Measurements from ENCODE around the gene OR1L8.
"Not testable (repeated sequence)": the region's sequence is repeated elsewhere in the genome, so short reads cannot be mapped to it uniquely, and the experiment has no call there.

The OR1L8 gene, protein sequence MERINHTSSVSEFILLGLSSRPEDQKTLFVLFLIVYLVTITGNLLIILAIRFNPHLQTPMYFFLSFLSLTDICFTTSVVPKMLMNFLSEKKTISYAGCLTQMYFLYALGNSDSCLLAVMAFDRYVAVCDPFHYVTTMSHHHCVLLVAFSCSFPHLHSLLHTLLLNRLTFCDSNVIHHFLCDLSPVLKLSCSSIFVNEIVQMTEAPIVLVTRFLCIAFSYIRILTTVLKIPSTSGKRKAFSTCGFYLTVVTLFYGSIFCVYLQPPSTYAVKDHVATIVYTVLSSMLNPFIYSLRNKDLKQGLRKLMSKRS

GRCh38 chr9:122583284-122583683 is at the start of gene OR1L8:
TSS of gene OR1L8 (minus strand) at chr9:122583384. CDS start at chr9:122568477, 14,907 bp downstream.
- not testable (repeated sequence) for DNase-seq (ENCODE audit: low read depth)

DNA sequence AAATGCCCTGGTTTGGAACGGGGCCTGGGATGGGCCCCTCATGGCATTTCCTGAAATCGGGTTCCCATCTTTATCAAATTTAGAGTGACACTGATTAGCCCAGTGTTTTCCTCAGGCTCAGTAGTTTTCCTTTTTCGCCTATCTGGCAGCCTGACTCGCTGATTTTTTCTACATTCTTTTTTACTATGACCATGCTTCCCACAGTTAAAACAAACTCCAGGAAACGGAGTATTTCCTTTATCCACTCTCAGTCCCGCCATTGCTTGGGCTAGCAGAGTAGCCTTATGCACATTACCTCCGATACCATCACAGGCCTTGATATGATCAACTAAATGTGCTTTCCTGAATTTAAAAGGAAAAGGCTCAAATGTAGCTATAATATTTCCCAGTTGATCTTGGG is 36.8 kb upstream of the OR1L8 start:
- no peak for DNase-seq (ENCODE audit: low read depth)

GRCh38 chr9:122614362-122614761 is 31.2 kb upstream of the OR1L8 start, which contains the start of gene OR1Q1:
TSS of gene OR1Q1 (plus strand) at chr9:122614738. CDS start at chr9:122614738, 0 bp downstream.
- no peak for DNase-seq (ENCODE audit: low read depth)

GRCh38 chr9:122609804-122610203 is 26.6 kb upstream of the OR1L8 start:
- no peak for DNase-seq (ENCODE audit: low read depth)

- no peak for DNase-seq (ENCODE audit: low read depth)
Observed at GRCh38 chr9:122606587-122606986, 23.4 kb upstream of the OR1L8 start.

- DNase-seq (ENCODE audit: low read depth), result no peak
Observed at GRCh38 chr9:122605691-122606090, 22.5 kb upstream of the OR1L8 start.

GRCh38 chr9:122580360-122580759 is 2.8 kb downstream of the OR1L8 start:
- DNase-seq (ENCODE audit: low read depth), result peak; percentile 47

DNA sequence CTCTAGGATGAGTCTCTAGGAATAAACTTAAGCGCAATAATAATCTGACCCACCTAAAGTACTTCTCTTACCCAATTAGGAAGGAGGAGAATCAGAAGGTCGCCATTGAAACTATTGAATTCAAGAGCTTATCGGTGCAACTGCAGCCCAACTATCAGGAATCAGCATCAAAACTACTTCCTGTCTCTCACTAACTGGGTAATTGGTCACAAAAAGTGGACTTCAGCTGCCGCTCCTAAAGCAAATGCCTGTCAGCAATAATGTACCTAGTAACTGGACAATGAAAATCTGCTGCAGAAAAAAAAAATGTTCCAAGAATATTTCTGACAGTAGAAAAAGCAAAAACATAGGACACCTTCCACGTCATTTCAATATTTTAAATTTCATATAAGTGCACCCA is 3.3 kb downstream of the OR1L8 start:
- no peak for DNase-seq (ENCODE audit: low read depth)

DNA sequence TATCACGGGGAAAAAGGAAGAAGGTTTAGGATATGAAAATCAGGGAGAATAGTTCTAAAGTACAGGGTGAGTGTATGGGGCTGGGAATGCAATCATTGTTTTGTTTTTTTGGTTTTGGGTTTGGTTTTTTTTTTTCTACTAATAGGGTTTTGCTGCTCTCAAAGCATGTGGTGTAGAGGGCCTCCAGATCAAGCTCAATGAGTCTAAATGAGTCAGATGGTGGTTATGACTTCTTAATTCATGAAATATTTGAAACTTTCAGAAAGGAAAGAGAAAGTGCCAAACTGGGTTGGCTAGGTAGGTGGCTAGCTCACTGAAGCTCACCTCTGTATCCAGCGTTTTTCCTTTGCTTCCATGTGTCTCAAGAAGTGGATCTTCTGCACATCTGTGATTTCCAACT is 10.7 kb downstream of the OR1L8 start:
- DNase-seq (ENCODE audit: low read depth), result no peak

- DNase-seq (ENCODE audit: low read depth), result no peak
Observed at GRCh38 chr9:122567901-122568300, 15.3 kb downstream of the OR1L8 start.

DNA sequence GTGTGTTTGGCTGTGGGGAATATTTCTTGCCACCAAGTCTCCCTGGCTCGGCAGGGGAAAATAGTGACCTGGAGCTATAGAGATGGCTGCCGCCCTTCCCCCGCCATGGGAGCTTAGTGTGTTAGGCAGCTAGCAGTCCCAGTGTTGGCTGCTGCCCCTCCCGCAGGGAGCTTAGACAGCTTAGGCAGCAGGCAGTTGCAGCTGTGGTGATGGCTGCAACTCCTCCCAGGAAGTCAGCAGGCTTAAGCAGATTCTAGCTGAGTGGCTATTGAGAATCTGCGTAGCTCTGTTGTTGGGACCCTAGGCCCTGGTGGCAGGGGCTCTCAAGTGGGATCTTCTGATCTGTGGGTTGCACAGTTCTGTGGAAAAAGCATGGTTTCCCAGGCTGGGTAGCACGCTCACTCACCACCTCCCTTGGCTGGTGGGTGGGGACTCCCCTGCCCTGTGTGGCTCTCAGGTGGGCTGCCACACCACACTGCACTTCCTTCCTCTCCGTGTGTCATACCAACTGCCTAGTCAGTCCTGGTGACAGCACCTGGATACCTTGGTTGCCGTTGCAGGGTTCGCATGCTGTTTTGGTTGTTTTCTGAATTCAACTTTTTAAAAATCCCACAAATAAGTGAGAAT is 20.9 kb downstream of the OR1L8 start:
- DNase-seq (ENCODE audit: low read depth), result no peak

- DNase-seq (ENCODE audit: low read depth), result no peak
Observed at GRCh38 chr9:122561446-122561845, 21.7 kb downstream of the OR1L8 start.

DNA sequence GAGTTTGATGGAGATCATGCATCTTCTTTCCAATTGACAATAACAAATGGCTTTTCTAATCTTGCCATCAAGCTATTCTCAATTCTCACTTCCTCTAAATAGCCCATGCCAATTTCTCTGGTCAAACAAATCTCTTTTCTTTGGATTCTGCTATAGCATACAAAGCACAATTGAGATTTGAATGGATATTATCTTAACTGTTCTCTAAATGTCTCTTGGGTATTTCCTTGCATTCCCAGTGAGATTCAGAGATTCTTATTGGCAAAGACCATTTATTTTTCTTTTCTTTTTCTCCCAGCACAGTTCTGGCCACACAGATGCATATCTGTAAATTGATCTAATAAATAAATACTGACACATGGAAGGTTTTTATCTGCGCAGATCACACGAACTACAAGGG is 30.4 kb downstream of the OR1L8 start, which contains the start of gene OR1N2:
TSS of gene OR1N2 (plus strand) at position 301 of the 400 bp plus-strand sequence. CDS start 100 bp downstream, outside the sequence.
- DNase-seq (ENCODE audit: low read depth), result no peak

- DNase-seq (ENCODE audit: low read depth), result no peak
Observed at GRCh38 chr9:122551371-122551770, 31.8 kb downstream of the OR1L8 start.

- no peak for DNase-seq (ENCODE audit: low read depth)
Observed at GRCh38 chr9:122546196-122546595, 37.0 kb downstream of the OR1L8 start.

GRCh38 chr9:122538757-122539156 is 44.4 kb downstream of the OR1L8 start:
- DNase-seq (ENCODE audit: low read depth), result no peak

- DNase-seq (ENCODE audit: low read depth), result not testable (repeated sequence)
Observed at GRCh38 chr9:122537066-122537465, 46.1 kb downstream of the OR1L8 start.

DNA sequence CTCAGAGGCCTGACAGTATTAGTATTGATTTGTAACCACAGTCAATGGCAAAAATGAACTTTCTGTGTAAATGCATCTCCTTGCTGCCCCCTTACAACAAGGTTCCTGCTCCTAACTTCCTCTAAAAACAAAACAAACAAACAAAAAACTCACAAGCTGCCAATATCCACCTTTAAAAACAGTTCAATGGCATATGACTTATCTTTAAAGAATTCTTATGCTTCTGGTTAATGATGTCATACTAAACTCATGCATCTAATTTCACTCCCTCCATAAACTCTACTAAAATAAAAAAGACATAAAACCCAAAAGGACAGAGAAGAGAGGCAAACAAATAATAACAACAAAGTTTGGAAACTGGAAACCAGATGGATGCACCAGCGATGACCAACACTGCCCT is 47.0 kb downstream of the OR1L8 start:
- DNase-seq (ENCODE audit: low read depth), result no peak

DNA sequence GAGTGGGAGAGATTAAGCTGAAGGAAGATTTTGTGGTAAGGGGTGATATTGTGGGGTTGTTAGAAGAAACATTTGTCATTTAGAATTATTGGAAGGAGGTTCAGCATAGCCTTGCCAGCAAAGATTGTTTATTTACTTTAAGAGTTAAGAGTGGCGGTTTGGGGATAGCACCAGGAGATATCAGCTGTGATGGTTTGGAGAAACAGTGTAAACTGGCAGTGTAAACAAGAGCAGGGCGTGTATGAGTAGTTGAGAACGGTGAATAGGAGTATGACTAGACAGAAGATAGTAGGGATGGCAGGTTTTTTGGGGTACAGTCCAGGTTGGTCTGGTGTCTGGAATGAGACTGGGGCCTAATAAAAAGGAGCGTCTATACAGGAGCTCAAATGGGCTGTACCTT is 52.0 kb downstream of the OR1L8 start:
- not testable (repeated sequence) for DNase-seq (ENCODE audit: low read depth)

DNA sequence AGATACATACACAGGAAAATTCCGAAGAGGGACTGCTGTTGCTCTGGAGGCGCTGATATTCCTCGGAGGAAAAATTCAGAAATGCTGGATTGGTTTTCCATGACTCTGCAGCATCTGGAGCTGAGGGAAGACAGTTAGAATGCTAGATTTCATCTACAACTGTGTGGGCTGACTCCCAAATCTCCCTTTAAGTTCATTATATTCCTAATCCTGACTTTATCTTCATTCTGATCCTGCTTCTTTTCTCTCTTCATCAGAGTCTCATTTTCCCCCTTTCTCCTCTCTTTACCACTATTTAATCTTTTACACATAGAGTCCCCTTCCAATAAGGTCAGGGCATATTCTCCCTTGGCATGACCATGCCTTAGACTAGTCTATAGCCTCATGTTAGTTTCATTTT is 56.0 kb downstream of the OR1L8 start, which contains the start of gene OR1N1:
TSS of gene OR1N1 (minus strand) at position 101 of the 400 bp plus-strand sequence. CDS start at position 101, 0 bp downstream.
- no peak for DNase-seq (ENCODE audit: low read depth)

GRCh38 chr9:122526602-122527001 is 56.6 kb downstream of the OR1L8 start:
- no peak for DNase-seq (ENCODE audit: low read depth)

- DNase-seq (ENCODE audit: low read depth), result no peak
Observed at GRCh38 chr9:122519376-122519775, 63.8 kb downstream of the OR1L8 start.

DNA sequence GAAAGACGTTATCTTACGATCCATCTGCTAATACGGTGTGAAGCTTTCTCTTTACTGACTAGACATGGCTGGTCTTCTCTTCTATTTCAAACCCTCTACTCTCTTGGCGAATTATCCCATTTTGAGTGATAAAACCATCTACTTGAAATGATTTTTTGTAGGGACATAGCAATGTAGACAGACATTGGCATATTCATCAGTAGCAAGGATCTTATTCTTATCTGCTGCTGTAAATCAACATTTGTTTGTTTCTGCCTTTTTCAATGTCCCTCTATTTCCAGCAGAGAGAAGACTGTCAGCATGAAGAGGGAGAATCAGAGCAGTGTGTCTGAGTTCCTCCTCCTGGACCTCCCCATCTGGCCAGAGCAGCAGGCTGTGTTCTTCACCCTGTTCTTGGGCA is 64.3 kb downstream of the OR1L8 start, which contains the start of gene OR1J4:
TSS of gene OR1J4 (plus strand) at position 301 of the 400 bp plus-strand sequence. CDS start at position 301, 0 bp downstream.
- no peak for DNase-seq (ENCODE audit: low read depth)

All from fibroblast of gingiva (primary cell).